GM23338 (cell line): ENCODE results near the gene ZBTB42. TPM values are rescaled to one million over a fixed set of nuclear protein-coding genes. Genes with fewer than 3 reads are reported as not detected.

ENCODE experiments used
- ATAC-seq: fragments of 200-7000 bp; cut with Tn5 transposase; 3 replicates; pipeline ENCODE4 v1.9.1; 2020
- DNase-seq: peaks from one replicate; pipeline ENCODE4 v3.0.0-alpha.2; 2015; ENCODE audit warnings: low spot score
- H2AFZ ChIP-seq: fragments of 200-600 bp; sonication (generic); 2 replicates; pipeline ENCODE4 v1.8.0; 2016; ENCODE audit warnings: antibody characterized with exemption, mild to moderate bottlenecking, moderate library complexity
- H3F3A ChIP-seq: fragments of 200-600 bp; sonication (generic); replicated peaks from 2 replicates; pipeline ENCODE4 v1.8.0; 2017; ENCODE audit warnings: antibody characterized with exemption, mixed run types, low read depth
- H3K27ac ChIP-seq: fragments of 200-600 bp; sonication (generic); 2 replicates; pipeline ENCODE4 v1.6.1; 2016; ENCODE audit warnings: low read depth
- H3K27me3 ChIP-seq: fragments of 200-600 bp; sonication (generic); 2 replicates; pipeline ENCODE4 v1.8.0; 2016; ENCODE audit warnings: mild to moderate bottlenecking, mixed run types, moderate library complexity; ENCODE audit not compliant: insufficient read depth
- H3K36me3 ChIP-seq: fragments of 200-600 bp; sonication (generic); 2 replicates; pipeline ENCODE4 v1.8.0; 2016; ENCODE audit warnings: mild to moderate bottlenecking; ENCODE audit not compliant: insufficient read depth
- H3K4me1 ChIP-seq: fragments of 200-600 bp; sonication (generic); 2 replicates; pipeline ENCODE4 v1.8.0; 2016; ENCODE audit warnings: mild to moderate bottlenecking, moderate library complexity; ENCODE audit not compliant: insufficient read depth
- H3K4me2 ChIP-seq: fragments of 200-600 bp; sonication (generic); 2 replicates; pipeline ENCODE4 v1.7.1; 2017; ENCODE audit warnings: mixed run types
- H3K4me3 ChIP-seq: fragments of 200-600 bp; sonication (generic); 2 replicates; pipeline ENCODE4 v1.6.1; 2016; ENCODE audit warnings: mixed run types
- H3K79me2 ChIP-seq: fragments of 200-600 bp; sonication (generic); replicated peaks from 2 replicates; pipeline ENCODE4 v1.8.0; 2017; ENCODE audit warnings: mild to moderate bottlenecking; ENCODE audit not compliant: insufficient read depth
- H3K9me2 ChIP-seq: fragments of 200-600 bp; sonication (generic); 2 replicates; pipeline ENCODE4 v1.8.0; 2017; ENCODE audit not compliant: insufficient read depth
- H4K20me1 ChIP-seq: fragments of 200-600 bp; sonication (generic); replicated peaks from 2 replicates; pipeline ENCODE4 v1.8.0; 2017; ENCODE audit warnings: mild to moderate bottlenecking; ENCODE audit not compliant: insufficient read depth
- H3K27ac Mint-ChIP-seq: 2 replicates; pipeline ENCODE4 v1.8.0; 2020; ENCODE audit warnings: inconsistent platforms, mild to moderate bottlenecking, moderate library complexity, mixed read lengths
- H3K27me3 Mint-ChIP-seq: 3 replicates; pipeline ENCODE4 v1.8.0; 2022; ENCODE audit warnings: low read depth, mild to moderate bottlenecking, moderate library complexity, mixed read lengths, inconsistent platforms; ENCODE audit not compliant: insufficient read depth, poor library complexity
- H3K36me3 Mint-ChIP-seq: 3 replicates; pipeline ENCODE4 v1.8.0; 2021; ENCODE audit warnings: low read depth, mild to moderate bottlenecking, inconsistent platforms, moderate library complexity, mixed read lengths
- H3K4me1 Mint-ChIP-seq: 3 replicates; pipeline ENCODE4 v1.8.0; 2020; ENCODE audit warnings: mild to moderate bottlenecking, inconsistent platforms, mixed read lengths
- H3K4me3 Mint-ChIP-seq: 3 replicates; pipeline ENCODE4 v1.8.0; 2021; ENCODE audit warnings: moderate library complexity, mild to moderate bottlenecking, inconsistent platforms, mixed read lengths
- H3K9me3 Mint-ChIP-seq: 3 replicates; pipeline ENCODE4 v1.8.0; 2020; ENCODE audit warnings: moderate library complexity, mild to moderate bottlenecking, inconsistent platforms, mixed read lengths
- CREB1 ChIP-seq: fragments of 250-450 bp; sonication (Bioruptor Pico); IDR thresholded peaks from 2 replicates; pipeline ENCODE4 v1.5.0; 2020; ENCODE audit warnings: low read depth, mild to moderate bottlenecking, moderate library complexity
- CTCF ChIP-seq, 2 experiments: fragments of 200-600 bp in 1 of 2; sonication (generic) in 1 of 2; conservative IDR thresholded peaks; 2 replicates each; pipeline versions ENCODE4 v1.5.1 to v1.6.1; 2016 to 2017; ENCODE audit warnings: antibody characterized with exemption in 2 of 2, low read depth in 2 of 2, mild to moderate bottlenecking in 2 of 2, moderate library complexity in 1 of 2
- ETS1 ChIP-seq: IDR thresholded peaks from 2 replicates; pipeline ENCODE4 v1.6.1; 2016; ENCODE audit warnings: antibody characterized with exemption
- EZH2 ChIP-seq: fragments of 200-600 bp; sonication (generic); IDR thresholded peaks from one replicate; pipeline ENCODE4 v1.8.0; 2017; ENCODE audit warnings: antibody characterized with exemption, mild to moderate bottlenecking, low read depth; ENCODE audit not compliant: unreplicated experiment
- EZH2phosphoT487 ChIP-seq: fragments of 200-600 bp; sonication (generic); IDR thresholded peaks from one replicate; pipeline ENCODE4 v1.8.1; 2018; ENCODE audit warnings: antibody characterized with exemption; ENCODE audit not compliant: unreplicated experiment
- JUNB ChIP-seq: IDR thresholded peaks from one replicate; pipeline ENCODE4 v1.6.1; 2016; ENCODE audit warnings: antibody characterized with exemption; ENCODE audit not compliant: unreplicated experiment
- NANOG ChIP-seq: IDR thresholded peaks from 2 replicates; pipeline ENCODE4 v1.6.1; 2016; ENCODE audit warnings: antibody characterized with exemption, borderline replicate concordance
- POLR2AphosphoS5 ChIP-seq: IDR thresholded peaks from 2 replicates; pipeline ENCODE4 v1.6.1; 2016; ENCODE audit warnings: antibody characterized with exemption, low read depth
- REST ChIP-seq: IDR thresholded peaks from one replicate; pipeline ENCODE4 v1.6.1; 2018; ENCODE audit warnings: antibody characterized with exemption; ENCODE audit not compliant: unreplicated experiment
- STAT1 ChIP-seq: IDR thresholded peaks from one replicate; pipeline ENCODE4 v1.6.1; 2016; ENCODE audit warnings: antibody characterized with exemption; ENCODE audit not compliant: unreplicated experiment
- ZNF114 ChIP-seq: fragments of 250-450 bp; sonication (Bioruptor Pico); IDR thresholded peaks from 2 replicates; pipeline ENCODE4 v1.5.0; 2020; ENCODE audit warnings: mild to moderate bottlenecking, moderate library complexity
- ZNF331 ChIP-seq: fragments of 250-450 bp; sonication (Bioruptor Pico); IDR thresholded peaks from 2 replicates; pipeline ENCODE4 v1.5.0; 2020; ENCODE audit warnings: low read depth, mild to moderate bottlenecking, moderate library complexity
- ZNF462 ChIP-seq: fragments of 250-450 bp; sonication (Bioruptor Pico); IDR thresholded peaks from 2 replicates; pipeline ENCODE4 v1.5.0; 2020; ENCODE audit warnings: mild to moderate bottlenecking, moderate library complexity
- polyA plus RNA-seq: library from polyadenylated mRNA; unstranded; fragments of >200 nt; fragmentation: Nextera tagmentation; extraction: Ambion mirVana; gene quantifications from 2 replicates; pipeline ENCODE4 v1.2.1, GENCODE V29; 2016
- total RNA-seq: library from RNA; depleted of rRNA; stranded (reverse); fragments of >200 nt; shearing (Covaris generic); gene quantifications from 2 replicates; pipeline ENCODE4 v1.2.3, GENCODE V29; 2014

Gene ZBTB42
- total and polyA plus RNA-seq, 2 experiments from 2014 or later, result 0.70 to 4.4 TPM

- H3K9me3 Mint-ChIP-seq, result peaks cover 11% of the 10 kb centered on the region
Measured at GRCh38 chr14:104808456-104808855, 7.6 kb downstream of the ZBTB42 start.

More at GRCh38 chr14:104808456-104808855, 7.6 kb downstream of the ZBTB42 start:
- no peaks in the 10 kb centered on the region for H3K27me3 ChIP-seq
- H3K4me1 Mint-ChIP-seq, result 0 out of 3 replicates have a peak, but pooled peaks cover 4% of the 10 kb centered on the region
- no peak for ATAC-seq
- TF ChIP-seq EZH2, result no peak
- no peak for TF ChIP-seq REST
- no peak for TF ChIP-seq POLR2AphosphoS5
- no peak for TF ChIP-seq ZNF462 (CRISPR knock-in tag)
- no peak for TF ChIP-seq ZNF331
- TF ChIP-seq NANOG, result no peak
- no peak for TF ChIP-seq STAT1
- no peak for TF ChIP-seq ETS1
- no peak for TF ChIP-seq CREB1 (CRISPR knock-in tag)
- TF ChIP-seq JUNB, result no peak
- TF ChIP-seq EZH2phosphoT487, result no peak
- TF ChIP-seq ZNF114, result no peak
- TF ChIP-seq CTCF (conservative IDR thresholded peaks at IDR 0.05; ENCODE audit: low read depth in 2 of 2), result no peak
- no peak overlapping the region for H3K4me2 ChIP-seq
- H4K20me1 ChIP-seq, result no peaks in the 10 kb centered on the region
- peaks cover 22% of the 10 kb centered on the region for H3K27me3 Mint-ChIP-seq
- 0 out of 2 replicates have a peak, but pooled peaks cover 3% of the 10 kb centered on the region for H3K9me2 ChIP-seq
- H2AFZ ChIP-seq, result no peak overlapping the region
- no peaks in the 10 kb centered on the region for H3F3A ChIP-seq
- no peak for DNase-seq
- H3K4me3 ChIP-seq, result no peak overlapping the region
- H3K27ac Mint-ChIP-seq, result no peak overlapping the region
- H3K36me3 Mint-ChIP-seq, result no peaks in the 10 kb centered on the region
- no peaks in the 10 kb centered on the region for H3K4me1 ChIP-seq
- H3K27ac ChIP-seq, result no peak overlapping the region
- H3K79me2 ChIP-seq, result no peaks in the 10 kb centered on the region
- H3K4me3 Mint-ChIP-seq, result no peak overlapping the region
- no peaks in the 10 kb centered on the region for H3K36me3 ChIP-seq
